Lower leg skin (tissue), 3 donors: ENCODE measurements around the gene DYRK4.

ENCODE experiments used
- CTCF ChIP-seq, 3 donors: fragments of 450-650 bp; IDR thresholded peaks; one replicate each; pipeline ENCODE4 v1.5.1; 2016; ENCODE audit warnings: antibody characterized with exemption in 3 of 3, mild to moderate bottlenecking in 3 of 3, moderate library complexity in 2 of 3
- POLR2A ChIP-seq, 2 donors: fragments of 450-650 bp; IDR thresholded peaks; one replicate each; pipeline ENCODE4 v1.6.1; 2016 to 2017; ENCODE audit warnings: antibody characterized with exemption in 2 of 2, mild to moderate bottlenecking in 1 of 2, moderate library complexity in 1 of 2

GRCh38 chr12:4535092-4535491, 26.9 kb upstream of the DYRK4 start:
- TF ChIP-seq POLR2A (IDR thresholded peaks at IDR 0.05): no peak
- no peak for TF ChIP-seq CTCF (IDR thresholded peaks at IDR 0.05)
